H9 (cell line): Measurements from ENCODE around the gene SLCO4A1. TPM values are rescaled to one million over a fixed set of nuclear protein-coding genes. Genes with fewer than 3 reads are reported as not detected.

Experiments
- DNase-seq: peaks from one replicate; pipeline ENCODE4 v3.0.0-alpha.2; 2017
- H2AFZ ChIP-seq: one replicate; pipeline ENCODE4 v1.6.1; 2013; ENCODE audit warnings: mild to moderate bottlenecking, low read length, control low read depth, moderate library complexity
- H2AK5ac ChIP-seq: 2 replicates; pipeline ENCODE4 v1.6.1; 2013; ENCODE audit warnings: low read length, control low read depth, mixed read lengths; ENCODE audit not compliant: insufficient read length
- H2BK120ac ChIP-seq: one replicate; pipeline ENCODE4 v1.6.1; 2013; ENCODE audit warnings: low read depth, mild to moderate bottlenecking, low read length, control low read depth, inconsistent platforms; ENCODE audit not compliant: poor library complexity, severe bottlenecking
- H2BK12ac ChIP-seq: 2 replicates; pipeline ENCODE4 v1.6.1; 2013; ENCODE audit warnings: low read length, control low read depth, mixed read lengths, low read depth; ENCODE audit not compliant: insufficient read length
- H2BK15ac ChIP-seq: 2 replicates; pipeline ENCODE4 v1.6.1; 2013; ENCODE audit warnings: low read depth, low read length, control low read depth
- H2BK20ac ChIP-seq: one replicate; pipeline ENCODE4 v1.6.1; 2013; ENCODE audit warnings: low read depth, mild to moderate bottlenecking, low read length, control low read depth, inconsistent platforms; ENCODE audit not compliant: poor library complexity, severe bottlenecking
- H2BK5ac ChIP-seq: 2 replicates; pipeline ENCODE4 v1.6.1; 2013; ENCODE audit warnings: low read length, control low read depth, mixed read lengths; ENCODE audit not compliant: insufficient read length
- H3K14ac ChIP-seq: 2 replicates; pipeline ENCODE4 v1.6.1; 2013; ENCODE audit warnings: low read length, control low read depth; ENCODE audit not compliant: insufficient read depth
- H3K18ac ChIP-seq: 2 replicates; pipeline ENCODE4 v1.6.1; 2013; ENCODE audit warnings: low read depth, mild to moderate bottlenecking, mixed read lengths, low read length, control low read depth; ENCODE audit not compliant: insufficient read length
- H3K23ac ChIP-seq: 2 replicates; pipeline ENCODE4 v1.6.1; 2013; ENCODE audit warnings: low read length, control low read depth, mixed read lengths, low read depth; ENCODE audit not compliant: insufficient read length
- H3K23me2 ChIP-seq: 2 replicates; pipeline ENCODE4 v1.6.1; 2013; ENCODE audit warnings: low read depth, mild to moderate bottlenecking, mixed read lengths, low read length, control low read depth; ENCODE audit not compliant: insufficient read length, poor library complexity, severe bottlenecking
- H3K27ac ChIP-seq: 2 replicates; pipeline ENCODE4 v1.5.1; 2013; ENCODE audit warnings: low read length, control low read depth, mixed read lengths, low read depth; ENCODE audit not compliant: insufficient read length
- H3K27me3 ChIP-seq: 2 replicates; pipeline ENCODE4 v1.6.1; 2013; ENCODE audit warnings: low read length, control low read depth, inconsistent platforms; ENCODE audit not compliant: insufficient read depth
- H3K4ac ChIP-seq: 2 replicates; pipeline ENCODE4 v1.6.1; 2013; ENCODE audit warnings: low read depth, mild to moderate bottlenecking, control low read depth, inconsistent platforms, low read length, moderate library complexity
- H3K4me1 ChIP-seq: 2 replicates; pipeline ENCODE4 v1.6.1; 2013; ENCODE audit warnings: low read length, control low read depth, inconsistent platforms; ENCODE audit not compliant: insufficient read depth
- H3K4me2 ChIP-seq: 2 replicates; pipeline ENCODE4 v1.6.1; 2013; ENCODE audit warnings: low read length, control low read depth, mixed read lengths; ENCODE audit not compliant: insufficient read length, insufficient read depth
- H3K56ac ChIP-seq: 2 replicates; pipeline ENCODE4 v1.6.1; 2013; ENCODE audit warnings: low read depth, mild to moderate bottlenecking, mixed read lengths, low read length, control low read depth; ENCODE audit not compliant: insufficient read length
- H3K79me1 ChIP-seq: 2 replicates; pipeline ENCODE4 v1.6.1; 2013; ENCODE audit warnings: low read depth, mild to moderate bottlenecking, moderate library complexity, low read length, control low read depth, inconsistent platforms; ENCODE audit not compliant: insufficient read depth, poor library complexity, severe bottlenecking
- H3K79me2 ChIP-seq: 2 replicates; pipeline ENCODE4 v1.6.1; 2013; ENCODE audit warnings: low read length, control low read depth, inconsistent platforms; ENCODE audit not compliant: insufficient read depth
- H3K9ac ChIP-seq: 2 replicates; pipeline ENCODE4 v1.6.1; 2013; ENCODE audit warnings: low read length, control low read depth, mixed read lengths; ENCODE audit not compliant: insufficient read length; ENCODE audit errors: extremely low read depth
- H3K9me3 ChIP-seq: one replicate; pipeline ENCODE4 v1.6.1; 2013; ENCODE audit warnings: low read depth, low read length, inconsistent platforms; ENCODE audit not compliant: control insufficient read depth
- H3T11ph ChIP-seq: one replicate; pipeline ENCODE4 v1.6.1; 2013; ENCODE audit warnings: mild to moderate bottlenecking, low read length, control low read depth, inconsistent platforms
- H4K20me1 ChIP-seq: one replicate; pipeline ENCODE4 v1.6.1; 2013; ENCODE audit not compliant: control insufficient read depth, insufficient read length, insufficient read depth
- H4K5ac ChIP-seq: 2 replicates; pipeline ENCODE4 v1.6.1; 2013; ENCODE audit warnings: low read depth, mild to moderate bottlenecking, mixed read lengths, low read length, control low read depth; ENCODE audit not compliant: insufficient read length
- H4K8ac ChIP-seq: replicated peaks from 2 replicates; pipeline ENCODE4 v1.6.1; 2013; ENCODE audit warnings: low read length, control low read depth, mixed read lengths, low read depth; ENCODE audit not compliant: insufficient read length
- H4K91ac ChIP-seq: 2 replicates; pipeline ENCODE4 v1.6.1; 2013; ENCODE audit warnings: low read depth, mild to moderate bottlenecking, moderate library complexity, mixed read lengths, low read length, control low read depth; ENCODE audit not compliant: insufficient read length
- H3K27ac Mint-ChIP-seq, 3 experiments: 2 replicates in 2 of 3; 3 replicates in 1 of 3; pipeline ENCODE4 v1.8.0; 2020 to 2021; ENCODE audit warnings: mixed read lengths in 3 of 3, mild to moderate bottlenecking in 1 of 3, moderate library complexity in 1 of 3
- H3K27me3 Mint-ChIP-seq: 2 replicates; pipeline ENCODE4 v1.8.0; 2021; ENCODE audit warnings: low read depth, mild to moderate bottlenecking, moderate library complexity, mixed read lengths
- H3K36me3 Mint-ChIP-seq, 3 experiments: 2 replicates in 2 of 3; 3 replicates in 1 of 3; pipeline ENCODE4 v1.8.0; 2020 to 2021; ENCODE audit warnings: low read depth in 3 of 3, mixed read lengths in 3 of 3; ENCODE audit not compliant: insufficient read depth in 1 of 3
- H3K4me1 Mint-ChIP-seq, 2 experiments: 2 replicates each; pipeline ENCODE4 v1.8.0; 2020; ENCODE audit warnings: mixed read lengths in 2 of 2
- H3K4me3 Mint-ChIP-seq, 2 experiments: 2 replicates in 1 of 2; 3 replicates in 1 of 2; pipeline ENCODE4 v1.8.0; 2020 to 2021; ENCODE audit warnings: mild to moderate bottlenecking in 2 of 2, mixed read lengths in 2 of 2, moderate library complexity in 1 of 2
- H3K9me3 Mint-ChIP-seq, 2 experiments: 2 replicates in 1 of 2; 3 replicates in 1 of 2; pipeline ENCODE4 v1.8.0; 2020; ENCODE audit warnings: mild to moderate bottlenecking in 2 of 2, mixed read lengths in 2 of 2, moderate library complexity in 1 of 2
- WGBS: extraction: QIAGEN DNeasy Blood & Tissue Kit; methylation state at CpG from one replicate; pipeline ENCODE4 v1.1.7; 2013; ENCODE audit warnings: missing lambda C conversion rate, low lambda C conversion rate, mixed read lengths; ENCODE audit not compliant: insufficient read length; ENCODE audit errors: extremely low coverage; 5-methylcytosine and 5-hydroxymethylcytosine counted together
- total RNA-seq: library from RNA; stranded (reverse); gene quantifications from 2 replicates; pipeline ENCODE4 v1.2.1, GENCODE V29; 2021
- TF ChIP-seq, protein P1 (sequence below): fragments of 200-600 bp; sonication (generic); conservative IDR thresholded peaks from 3 replicates; pipeline ENCODE4 v1.8.0; 2021; ENCODE audit warnings: antibody characterized with exemption, mild to moderate bottlenecking

Gene SLCO4A1
- total RNA-seq, 1 experiment from 2014 or later, result 9.4 TPM

- H2BK12ac ChIP-seq, result no peak overlapping the region
- no peaks in the 10 kb centered on the region for H3K23me2 ChIP-seq
- no peak overlapping the region for H2BK5ac ChIP-seq
- H3K79me1 ChIP-seq, result no peaks in the 10 kb centered on the region
- no peaks in the 10 kb centered on the region for H3K9me3 ChIP-seq
- no peak overlapping the region for H3K56ac ChIP-seq
- H2BK20ac ChIP-seq, result no peak overlapping the region
- no peak overlapping the region for H3K9ac ChIP-seq
- no peak overlapping the region for H3K18ac ChIP-seq
- DNase-seq, result no peak
- no peak overlapping the region for H2AFZ ChIP-seq
- no CpG with 5 or more reads among the region's 11 CpGs for WGBS
- H4K8ac ChIP-seq, result no peak overlapping the region
- TF ChIP-seq, protein P1, sequence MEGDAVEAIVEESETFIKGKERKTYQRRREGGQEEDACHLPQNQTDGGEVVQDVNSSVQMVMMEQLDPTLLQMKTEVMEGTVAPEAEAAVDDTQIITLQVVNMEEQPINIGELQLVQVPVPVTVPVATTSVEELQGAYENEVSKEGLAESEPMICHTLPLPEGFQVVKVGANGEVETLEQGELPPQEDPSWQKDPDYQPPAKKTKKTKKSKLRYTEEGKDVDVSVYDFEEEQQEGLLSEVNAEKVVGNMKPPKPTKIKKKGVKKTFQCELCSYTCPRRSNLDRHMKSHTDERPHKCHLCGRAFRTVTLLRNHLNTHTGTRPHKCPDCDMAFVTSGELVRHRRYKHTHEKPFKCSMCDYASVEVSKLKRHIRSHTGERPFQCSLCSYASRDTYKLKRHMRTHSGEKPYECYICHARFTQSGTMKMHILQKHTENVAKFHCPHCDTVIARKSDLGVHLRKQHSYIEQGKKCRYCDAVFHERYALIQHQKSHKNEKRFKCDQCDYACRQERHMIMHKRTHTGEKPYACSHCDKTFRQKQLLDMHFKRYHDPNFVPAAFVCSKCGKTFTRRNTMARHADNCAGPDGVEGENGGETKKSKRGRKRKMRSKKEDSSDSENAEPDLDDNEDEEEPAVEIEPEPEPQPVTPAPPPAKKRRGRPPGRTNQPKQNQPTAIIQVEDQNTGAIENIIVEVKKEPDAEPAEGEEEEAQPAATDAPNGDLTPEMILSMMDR, result no peak
- Mint-ChIP-seq H3K4me1 (peaks cover 0 to 5% of the 10 kb centered on the region in 2 experiments; a peak in 2 of 4 replicates), H3K4me3 (no peak overlapping the region), H3K27me3 (peaks cover 30% of the 10 kb centered on the region), H3K27ac (no peak overlapping the region), H3K9me3 (no peaks in the 10 kb centered on the region), H3K36me3 (no peaks in the 10 kb centered on the region)
- H2AK5ac ChIP-seq, result no peak overlapping the region
- H3K79me2 ChIP-seq, result no peaks in the 10 kb centered on the region
- H2BK120ac ChIP-seq, result no peak overlapping the region
- no peak overlapping the region for H3K23ac ChIP-seq
- no peak overlapping the region for H3K4ac ChIP-seq
- no peak overlapping the region for H3K27ac ChIP-seq
- no peak overlapping the region for H2BK15ac ChIP-seq
- no peak overlapping the region for H3T11ph ChIP-seq
- H4K91ac ChIP-seq, result no peak overlapping the region
- no peaks in the 10 kb centered on the region; the same call in 1 of the 2 replicates for H3K27me3 ChIP-seq
- H3K14ac ChIP-seq, result no peak overlapping the region; the same call in 1 of the 2 replicates
- no peak overlapping the region for H3K4me2 ChIP-seq
- H4K5ac ChIP-seq, result no peak overlapping the region
- no peaks in the 10 kb centered on the region for H4K20me1 ChIP-seq
- no peaks in the 10 kb centered on the region for H3K4me1 ChIP-seq
These were observed 59.7 kb downstream of the SLCO4A1 start for GRCh38 chr20:62702013-62702300.
